Thyroid gland (tissue), 4 donors: ENCODE results near the gene TRAF7.

Experiments
- POLR2A ChIP-seq, 2 donors: fragments of 450-650 bp; IDR thresholded peaks; one replicate each; pipeline ENCODE4 v1.6.1; 2017; ENCODE audit warnings: antibody characterized with exemption in 2 of 2, mild to moderate bottlenecking in 2 of 2, moderate library complexity in 1 of 2
- TF ChIP-seq, protein P1 (sequence below), 6 experiments: fragments of 200-600 bp in 3 of 6; fragments of 450-650 bp in 3 of 6; sonication (generic) in 3 of 6; IDR thresholded peaks; one replicate each; pipeline ENCODE4 v1.5.1; 2016 to 2019; ENCODE audit warnings: antibody characterized with exemption in 6 of 6, mild to moderate bottlenecking in 2 of 6, inconsistent platforms in 1 of 6, moderate library complexity in 1 of 6

DNA sequence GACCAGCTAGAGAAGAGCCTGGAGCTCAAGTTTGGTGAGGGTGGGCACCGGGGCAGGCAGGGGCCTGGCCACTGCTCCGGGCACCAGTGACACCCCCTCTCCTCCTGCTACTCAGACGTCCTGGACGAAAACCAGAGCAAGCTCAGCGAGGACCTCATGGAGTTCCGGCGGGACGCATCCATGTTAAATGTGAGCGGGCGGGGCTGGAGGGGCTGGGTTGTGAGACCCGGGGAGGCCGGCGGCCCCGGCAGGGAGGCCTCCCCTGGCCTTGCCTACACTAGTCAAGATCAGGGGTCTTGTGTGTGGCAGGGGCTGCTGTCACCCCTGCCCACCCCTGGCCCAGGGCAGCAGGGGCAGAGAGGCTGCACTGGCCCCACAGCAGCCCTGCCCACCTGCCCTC is 17.8 kb downstream of the TRAF7 start:
- TF ChIP-seq, protein P1, sequence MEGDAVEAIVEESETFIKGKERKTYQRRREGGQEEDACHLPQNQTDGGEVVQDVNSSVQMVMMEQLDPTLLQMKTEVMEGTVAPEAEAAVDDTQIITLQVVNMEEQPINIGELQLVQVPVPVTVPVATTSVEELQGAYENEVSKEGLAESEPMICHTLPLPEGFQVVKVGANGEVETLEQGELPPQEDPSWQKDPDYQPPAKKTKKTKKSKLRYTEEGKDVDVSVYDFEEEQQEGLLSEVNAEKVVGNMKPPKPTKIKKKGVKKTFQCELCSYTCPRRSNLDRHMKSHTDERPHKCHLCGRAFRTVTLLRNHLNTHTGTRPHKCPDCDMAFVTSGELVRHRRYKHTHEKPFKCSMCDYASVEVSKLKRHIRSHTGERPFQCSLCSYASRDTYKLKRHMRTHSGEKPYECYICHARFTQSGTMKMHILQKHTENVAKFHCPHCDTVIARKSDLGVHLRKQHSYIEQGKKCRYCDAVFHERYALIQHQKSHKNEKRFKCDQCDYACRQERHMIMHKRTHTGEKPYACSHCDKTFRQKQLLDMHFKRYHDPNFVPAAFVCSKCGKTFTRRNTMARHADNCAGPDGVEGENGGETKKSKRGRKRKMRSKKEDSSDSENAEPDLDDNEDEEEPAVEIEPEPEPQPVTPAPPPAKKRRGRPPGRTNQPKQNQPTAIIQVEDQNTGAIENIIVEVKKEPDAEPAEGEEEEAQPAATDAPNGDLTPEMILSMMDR (IDR thresholded peaks at IDR 0.05) = no peak
- TF ChIP-seq POLR2A (IDR thresholded peaks at IDR 0.05) = no peak
